HG03095 (cell line): Measurements from ENCODE around the gene EFCAB9.
"Not testable (repeated sequence)": the region's sequence is repeated elsewhere in the genome, so short reads cannot be mapped to it uniquely, and the experiment has no call there.

Source experiments
- ATAC-seq: cut with Tn5 transposase; IDR thresholded peaks from one replicate; pipeline ENCODE4 v1.9.1; 2021; ENCODE audit warnings: moderate library complexity; ENCODE audit not compliant: unreplicated experiment

Gene EFCAB9

GRCh38 chr5:172188033-172188892 lies 5.7 kb upstream of the EFCAB9 start, which contains the start of gene STK10:
STK10 (minus strand) TSS chr5:172188224; CDS start chr5:172188042, 182 bp downstream.
- ATAC-seq = peak; percentile 71

- no peak for ATAC-seq
Observed at GRCh38 chr5:172188893-172189692, 4.9 kb upstream of the EFCAB9 start.

GRCh38 chr5:172189693-172190296 lies 4.2 kb upstream of the EFCAB9 start:
- no peak for ATAC-seq

- ATAC-seq = no peak
Observed at GRCh38 chr5:172194985-172195774, 1.2 kb downstream of the EFCAB9 start.

- not testable (repeated sequence) for ATAC-seq
Observed at GRCh38 chr5:172197775-172198174, 3.8 kb downstream of the EFCAB9 start.

GRCh38 chr5:172199446-172199845 lies 5.5 kb downstream of the EFCAB9 start:
- ATAC-seq = no peak

- no peak for ATAC-seq
Observed at GRCh38 chr5:172200476-172200875, 6.5 kb downstream of the EFCAB9 start.

GRCh38 chr5:172205984-172206383 lies 12.0 kb downstream of the EFCAB9 start:
- ATAC-seq = not testable (repeated sequence)

GRCh38 chr5:172207511-172207910 lies 13.5 kb downstream of the EFCAB9 start:
- ATAC-seq = no peak

- ATAC-seq = no peak
Observed at GRCh38 chr5:172209714-172210113, 15.7 kb downstream of the EFCAB9 start.

- ATAC-seq = no peak
Observed at GRCh38 chr5:172211676-172212075, 17.7 kb downstream of the EFCAB9 start.

GRCh38 chr5:172213126-172213525 lies 19.2 kb downstream of the EFCAB9 start:
- ATAC-seq = no peak

- no peak for ATAC-seq
Observed at GRCh38 chr5:172216345-172216744, 22.4 kb downstream of the EFCAB9 start.

GRCh38 chr5:172219296-172219695 lies 25.3 kb downstream of the EFCAB9 start:
- no peak for ATAC-seq

- peak; percentile 67 for ATAC-seq
Observed at GRCh38 chr5:172223901-172224873, 30.2 kb downstream of the EFCAB9 start.

- ATAC-seq = no peak
Observed at GRCh38 chr5:172224996-172225395, 31.0 kb downstream of the EFCAB9 start.

- no peak for ATAC-seq
Observed at GRCh38 chr5:172229904-172230303, 35.9 kb downstream of the EFCAB9 start.

GRCh38 chr5:172234031-172234430 lies 40.1 kb downstream of the EFCAB9 start:
- no peak for ATAC-seq

GRCh38 chr5:172235132-172235780 lies 41.3 kb downstream of the EFCAB9 start:
- ATAC-seq = no peak
